Endometrial microvascular endothelial cells (primary cell): Measurements from ENCODE around the gene ABL2. TPM values are rescaled to one million over a fixed set of nuclear protein-coding genes. Genes with fewer than 3 reads are reported as not detected.
"Not testable (repeated sequence)": the region's sequence is repeated elsewhere in the genome, so short reads cannot be mapped to it uniquely, and the experiment has no call there.

Source experiments
- in situ Hi-C: cut with HindIII; loops from 2 replicates; pipeline ENCODE4 v1.10.0; 2017; ENCODE audit warnings: low sequenced_read_pairs, low pct_unique_long_range_greater_than_20kb; ENCODE audit errors: inconsistent ontology term
- total RNA-seq: library from RNA; depleted of rRNA; stranded (reverse); fragments of >200 nt; gene quantifications from one replicate; pipeline ENCODE4 v1.2.3, GENCODE V29; 2015; ENCODE audit errors: inconsistent ontology term

ABL2 gene
- total RNA-seq, 1 donor from 2014 or later: 45.4 TPM

- in situ Hi-C loops: no loop called here
Measured at GRCh38 chr1:179145521-179145920, 84.0 kb downstream of the ABL2 start.

DNA sequence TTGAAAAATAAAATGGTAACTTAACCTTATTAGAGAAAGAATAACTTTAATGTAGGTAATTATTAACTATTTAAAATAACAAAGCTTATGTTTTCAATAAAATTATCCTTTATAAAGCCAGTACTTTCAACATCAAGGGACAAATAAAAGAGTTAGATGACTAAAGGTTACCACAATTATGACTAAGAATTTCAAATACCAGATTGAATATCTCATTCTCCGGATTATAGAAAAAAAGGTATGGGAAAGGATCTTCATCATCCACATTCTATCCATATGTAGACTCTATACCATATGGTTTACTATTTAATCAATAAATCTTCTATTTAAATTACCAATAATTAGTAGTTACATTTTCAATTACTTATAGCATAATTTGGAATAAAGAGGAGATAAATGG lies 84.9 kb downstream of the ABL2 start:
- in situ Hi-C loops: no loop called here

DNA sequence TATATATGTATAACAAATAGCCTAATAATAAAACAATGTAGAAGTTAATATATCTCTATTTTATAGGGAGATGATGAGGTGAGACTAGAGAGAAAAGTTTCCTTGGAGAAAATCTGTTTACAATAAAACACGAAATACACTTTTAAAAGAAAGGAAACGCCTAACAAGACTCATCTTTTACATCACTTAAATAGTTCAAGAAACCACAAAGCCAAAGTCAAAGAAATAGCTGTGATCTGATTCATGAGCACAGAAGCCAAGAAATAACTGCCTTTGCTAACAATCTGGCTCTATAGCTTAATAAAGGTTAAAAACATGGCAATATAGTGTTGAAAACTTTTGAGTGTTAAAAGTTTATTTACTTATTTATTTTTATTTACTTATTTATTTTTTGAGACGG lies 86.2 kb downstream of the ABL2 start:
- in situ Hi-C loops: no loop called here

- in situ Hi-C loops: no loop called here
Measured at GRCh38 chr1:179142889-179143299, 86.6 kb downstream of the ABL2 start.

- in situ Hi-C loops: no loop called here
Measured at GRCh38 chr1:179141592-179142251, 87.8 kb downstream of the ABL2 start.

GRCh38 chr1:179138755-179139154 lies 90.7 kb downstream of the ABL2 start:
- in situ Hi-C loops: not testable (repeated sequence)

DNA sequence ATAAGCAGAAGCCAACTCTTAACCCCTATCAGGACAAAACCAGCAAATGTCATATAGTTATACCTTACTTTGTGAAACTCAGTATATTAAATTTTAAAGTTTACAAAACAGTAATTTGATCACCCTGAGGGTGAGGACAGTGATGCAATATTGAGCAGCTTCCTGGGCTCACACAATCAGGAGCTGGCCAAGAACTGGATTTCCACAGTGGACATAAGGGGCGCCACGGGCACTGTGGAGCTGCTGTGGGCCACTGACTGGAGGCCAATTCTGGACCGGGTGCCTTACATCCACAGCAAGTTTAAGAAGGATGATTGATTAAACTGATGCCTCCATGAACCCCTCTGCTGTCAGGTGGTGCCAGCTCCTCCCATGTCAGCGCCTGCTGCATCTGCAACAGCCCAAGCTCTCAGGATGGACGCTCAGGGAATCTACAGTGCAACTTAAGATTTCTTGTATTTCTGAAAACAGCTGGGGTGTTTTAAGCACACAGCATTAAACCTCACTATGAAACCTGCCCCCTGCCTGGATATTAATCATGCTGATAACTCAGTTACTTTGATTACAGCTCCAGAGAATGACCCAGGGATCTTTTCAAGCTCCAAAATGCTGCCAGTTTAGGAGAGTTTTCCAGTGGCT lies 91.7 kb downstream of the ABL2 start:
- in situ Hi-C loops: no loop called here

DNA sequence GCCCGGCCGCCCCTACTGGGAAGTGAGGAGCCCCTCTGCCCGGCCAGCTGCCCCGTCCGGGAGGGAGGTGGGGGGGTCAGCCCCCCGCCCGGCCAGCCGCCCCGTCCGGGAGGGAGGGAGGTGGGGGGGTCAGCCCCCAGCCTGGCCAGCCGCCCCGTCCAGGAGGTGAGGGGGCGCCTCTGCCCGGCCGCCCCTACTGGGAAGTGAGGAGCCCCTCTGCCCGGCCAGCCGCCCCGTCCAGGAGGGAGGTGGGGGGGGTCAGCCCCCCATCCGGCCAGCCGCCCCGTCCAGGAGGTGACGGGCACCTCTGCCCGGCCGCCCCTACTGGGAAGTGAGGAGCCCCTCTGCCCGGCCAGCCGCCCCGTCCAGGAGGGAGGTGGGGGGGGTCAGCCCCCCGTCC lies 93.8 kb downstream of the ABL2 start:
- in situ Hi-C loops: not testable (repeated sequence)

GRCh38 chr1:179135168-179135567 lies 94.3 kb downstream of the ABL2 start:
- in situ Hi-C loops: not testable (repeated sequence)

- in situ Hi-C loops: no loop called here
Measured at GRCh38 chr1:179129702-179130473, 99.6 kb downstream of the ABL2 start.

DNA sequence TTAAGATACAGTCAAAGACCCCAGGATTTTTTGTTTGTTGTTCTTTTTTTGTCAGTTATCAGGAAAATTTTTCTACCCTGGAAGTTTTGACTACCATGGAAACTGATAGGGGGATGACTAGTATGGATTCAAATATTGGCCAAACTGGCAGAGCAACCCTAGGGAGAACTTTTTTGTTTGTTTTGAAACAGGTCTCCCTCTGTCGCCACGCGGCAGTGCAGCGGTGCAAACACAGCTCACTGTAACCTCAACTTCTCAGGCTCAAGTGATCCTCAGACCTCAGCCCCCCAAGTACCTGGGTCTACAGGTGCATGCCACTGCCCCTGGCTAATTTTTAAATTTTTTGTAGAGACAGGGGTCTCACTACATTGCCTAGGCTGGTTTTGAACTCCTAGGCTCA lies 101.0 kb downstream of the ABL2 start:
- in situ Hi-C loops: no loop called here

- in situ Hi-C loops: no loop called here
Measured at GRCh38 chr1:179127163-179127895, 102.1 kb downstream of the ABL2 start.

DNA sequence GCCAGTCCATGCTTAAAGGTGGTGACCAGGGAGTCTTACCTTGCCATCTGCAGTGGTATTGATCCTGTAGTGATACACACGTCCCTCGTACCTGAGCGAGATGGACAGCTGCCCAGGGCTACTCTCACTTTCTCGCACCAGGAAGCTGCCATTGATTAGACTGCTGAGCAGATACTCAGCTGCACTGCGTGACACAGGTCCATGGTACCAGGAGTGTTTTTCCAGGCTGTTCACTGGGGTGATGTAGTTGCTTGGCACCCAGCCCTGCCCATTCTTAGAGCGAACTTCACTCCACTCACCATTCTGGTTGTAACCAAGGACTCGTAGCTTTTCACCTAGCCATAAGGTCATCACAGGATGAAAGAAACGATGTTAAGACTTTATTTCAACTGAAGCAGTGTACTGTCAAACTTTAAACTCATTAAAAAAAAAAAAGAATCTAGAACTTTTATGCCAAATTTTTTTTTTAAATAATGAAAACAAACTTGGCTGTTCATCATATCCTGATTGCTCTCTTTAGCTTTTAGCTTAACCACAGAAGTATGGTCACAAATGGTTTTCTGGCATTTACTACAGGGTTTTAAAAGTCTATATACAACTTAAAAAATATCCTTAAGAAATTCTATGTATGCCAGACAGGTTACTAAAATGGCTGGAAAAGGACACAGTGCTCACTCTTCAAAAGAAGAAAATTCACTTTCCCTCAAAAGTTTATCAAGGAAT lies 103.0 kb downstream of the ABL2 start:
- in situ Hi-C loops: no loop called here

GRCh38 chr1:179124873-179125272 lies 104.6 kb downstream of the ABL2 start:
- in situ Hi-C loops: no loop called here

DNA sequence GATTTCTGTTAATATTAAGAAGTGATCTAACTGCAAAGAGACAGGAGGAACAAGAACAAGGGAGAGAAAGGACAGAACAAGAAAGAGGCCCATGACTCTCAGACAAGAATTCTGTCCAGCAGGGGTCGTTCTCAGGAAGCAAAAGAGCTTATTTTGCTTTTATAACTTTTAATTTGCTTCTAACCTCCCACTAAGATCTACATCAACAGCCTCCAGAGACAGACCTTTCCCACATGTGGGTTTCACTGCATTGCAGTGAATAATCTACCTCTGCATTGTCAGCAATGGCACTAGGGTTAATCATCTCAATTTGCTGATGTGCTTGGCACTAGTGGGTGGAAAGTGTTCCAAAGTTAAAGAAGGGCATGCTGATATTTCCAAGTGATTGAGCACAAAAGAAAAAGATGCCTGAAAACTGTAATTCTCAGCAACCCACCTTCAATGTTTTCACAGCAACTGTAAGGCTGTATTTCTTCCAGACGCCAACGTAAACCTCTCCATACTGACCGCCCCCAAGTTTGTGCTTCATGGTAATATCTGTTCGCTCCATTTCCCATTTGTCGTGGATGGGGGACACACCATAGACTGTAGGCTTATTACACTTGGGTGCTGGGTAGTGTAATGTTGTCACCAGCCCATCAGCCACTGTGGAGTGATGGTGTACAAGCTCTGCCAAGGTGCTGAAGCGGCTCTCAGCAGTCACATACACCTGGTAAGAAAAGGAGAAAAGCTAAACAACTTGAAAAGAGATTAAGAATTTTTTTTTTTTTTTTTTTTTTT lies 108.1 kb downstream of the ABL2 start:
- in situ Hi-C loops: no loop called here

- in situ Hi-C loops: no loop called here
Measured at GRCh38 chr1:179120736-179121135, 108.7 kb downstream of the ABL2 start.

DNA sequence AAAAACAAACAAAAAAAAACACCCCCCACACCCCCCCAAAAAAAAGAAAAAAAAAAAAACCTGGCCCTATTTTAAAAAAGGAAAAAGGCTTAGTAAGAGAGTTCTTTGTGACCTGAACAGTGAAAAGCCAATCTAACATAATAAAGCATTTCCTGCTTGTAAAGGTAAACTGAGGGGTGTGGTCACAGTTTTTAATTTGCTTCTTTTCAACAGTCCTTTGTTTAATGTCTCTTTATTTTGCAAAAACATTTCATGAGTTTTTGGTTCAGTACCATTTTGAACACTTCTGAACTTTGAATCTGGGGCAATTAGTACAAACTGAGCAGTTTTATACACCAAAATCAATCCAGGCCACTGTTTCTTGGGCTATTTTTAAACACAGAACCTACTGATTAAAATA lies 110.0 kb downstream of the ABL2 start:
- in situ Hi-C loops: no loop called here

- in situ Hi-C loops: no loop called here
Measured at GRCh38 chr1:179115181-179115580, 114.3 kb downstream of the ABL2 start.
